ENCODE data around the gene STXBP4. TPM values are rescaled to one million over a fixed set of nuclear protein-coding genes. Genes with fewer than 3 reads are reported as not detected.

STXBP4 gene
- total RNA-seq, 2 experiments from 2014 or later, result 6.0 to 7.6 TPM

GRCh38 chr17:55098765-55099164 lies 130.2 kb downstream of the STXBP4 start:
- Mint-ChIP-seq H3K36me3 (peaks cover 33% of the 10 kb centered on the region), H3K9me3 (peaks cover 11% of the 10 kb centered on the region), H3K4me3 (no peak overlapping the region), H3K27me3 (no peaks in the 10 kb centered on the region), H3K4me1 (no peaks in the 10 kb centered on the region), H3K27ac (no peak overlapping the region)
- DNase-seq, result no peak

DNA sequence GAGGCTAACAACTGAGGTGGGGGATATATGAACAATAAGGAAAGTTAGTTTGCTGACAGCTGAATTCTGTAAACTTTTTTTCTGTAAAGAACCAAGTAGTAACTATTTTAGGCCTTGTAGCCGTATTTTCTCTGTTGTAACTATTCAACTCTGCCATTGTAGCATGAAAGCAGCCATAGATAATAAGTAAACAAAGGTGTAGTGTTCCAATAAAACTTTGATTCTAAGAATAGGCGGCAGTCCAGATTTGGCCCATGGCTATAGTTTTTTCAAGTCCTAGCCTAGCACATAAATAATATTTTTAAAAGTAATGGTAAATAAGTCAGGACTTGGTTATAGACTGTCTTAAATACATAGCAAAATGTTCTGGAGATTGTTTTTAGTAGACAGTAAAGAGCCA lies 142.0 kb downstream of the STXBP4 start:
- Mint-ChIP-seq H3K4me1 (no peaks in the 10 kb centered on the region), H3K4me3 (no peak overlapping the region), H3K9me3 (peaks cover 12% of the 10 kb centered on the region), H3K36me3 (peaks cover 28% of the 10 kb centered on the region), H3K27ac (no peak overlapping the region), H3K27me3 (no peaks in the 10 kb centered on the region)
- no peak for DNase-seq

DNA sequence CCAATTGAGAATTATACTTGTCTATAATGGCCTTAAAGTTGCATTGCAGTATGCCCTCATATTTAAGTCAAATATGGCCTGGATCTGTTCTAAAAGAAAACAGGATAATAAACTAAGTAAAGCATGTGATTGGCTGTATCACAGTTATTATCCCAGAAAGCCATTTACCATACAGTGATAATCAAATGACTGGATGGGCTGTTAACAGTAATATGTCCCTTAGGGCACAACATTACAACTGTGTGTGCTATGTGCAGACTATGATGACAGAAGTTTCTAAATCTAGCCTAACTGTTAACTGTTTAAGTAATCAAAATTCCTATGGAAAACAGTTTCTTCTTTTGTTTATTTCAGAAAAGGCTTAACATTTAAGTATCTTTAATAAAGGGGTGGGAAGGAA lies 145.7 kb downstream of the STXBP4 start:
- no peak for DNase-seq
- Mint-ChIP-seq H3K4me1 (no peaks in the 10 kb centered on the region), H3K4me3 (no peak overlapping the region), H3K9me3 (no peaks in the 10 kb centered on the region), H3K36me3 (peaks cover 7% of the 10 kb centered on the region), H3K27ac (no peak overlapping the region), H3K27me3 (no peaks in the 10 kb centered on the region)

DNA sequence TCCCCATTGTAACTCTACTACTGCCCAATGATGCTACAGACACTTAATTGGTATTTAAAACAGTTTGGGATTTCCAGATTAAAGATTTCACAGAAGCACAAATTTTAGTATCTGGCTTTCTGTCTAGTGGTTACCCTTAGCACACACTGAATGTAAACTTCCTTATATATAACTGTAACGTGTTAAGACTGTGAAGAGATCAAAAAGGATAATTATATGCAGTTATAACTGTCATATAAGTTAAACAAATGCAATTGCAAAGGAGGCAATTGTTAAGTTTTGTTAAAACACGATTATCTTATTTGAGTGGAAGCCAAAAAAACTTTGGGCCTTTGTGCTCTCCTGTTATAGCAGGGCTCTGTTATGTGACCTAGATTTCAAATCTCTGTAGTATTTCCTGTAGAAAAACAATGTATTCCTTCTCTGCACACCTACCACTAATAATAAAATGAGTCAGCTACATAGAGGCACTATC lies 147.9 kb downstream of the STXBP4 start:
- no peak for DNase-seq
- Mint-ChIP-seq H3K36me3 (peaks cover 4% of the 10 kb centered on the region), H3K27me3 (no peaks in the 10 kb centered on the region), H3K9me3 (no peaks in the 10 kb centered on the region), H3K4me3 (no peak overlapping the region), H3K27ac (no peak overlapping the region), H3K4me1 (no peaks in the 10 kb centered on the region)

- no peaks in the 10 kb centered on the region for H3K27me3 Mint-ChIP-seq
- H3K4me1 Mint-ChIP-seq, result no peaks in the 10 kb centered on the region
- no peak overlapping the region for H3K4me3 Mint-ChIP-seq
- no peaks in the 10 kb centered on the region for H3K9me3 Mint-ChIP-seq
- H3K36me3 Mint-ChIP-seq, result peaks cover 2% of the 10 kb centered on the region
- no peak for DNase-seq
- no peak overlapping the region for H3K27ac Mint-ChIP-seq
Observed at GRCh38 chr17:55117164-55117563, 148.6 kb downstream of the STXBP4 start.

GRCh38 chr17:55120651-55121050 lies 152.1 kb downstream of the STXBP4 start:
- Mint-ChIP-seq H3K27ac (no peak overlapping the region), H3K27me3 (no peaks in the 10 kb centered on the region), H3K4me1 (no peaks in the 10 kb centered on the region), H3K36me3 (no peaks in the 10 kb centered on the region), H3K9me3 (no peaks in the 10 kb centered on the region), H3K4me3 (no peak overlapping the region)
- DNase-seq, result no peak

DNA sequence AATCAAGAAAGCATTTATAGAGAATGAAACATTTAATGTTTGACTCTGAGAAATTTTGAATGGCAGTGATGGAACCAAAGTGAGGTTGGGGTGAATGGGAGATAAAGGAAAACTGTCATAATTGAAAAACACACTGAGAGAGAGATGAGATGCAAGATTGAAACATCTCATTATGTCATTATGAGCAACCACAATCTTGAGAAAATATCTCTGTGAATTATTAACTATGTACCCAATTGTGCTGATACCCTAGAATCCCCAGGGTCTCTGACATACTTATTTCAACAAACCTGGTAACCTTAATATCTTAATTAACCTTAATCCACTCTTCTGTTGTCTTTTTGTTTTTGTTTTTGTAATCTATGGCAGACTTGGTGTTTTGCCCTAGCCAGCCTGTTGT lies 152.7 kb downstream of the STXBP4 start:
- no peaks in the 10 kb centered on the region for H3K4me1 Mint-ChIP-seq

DNA sequence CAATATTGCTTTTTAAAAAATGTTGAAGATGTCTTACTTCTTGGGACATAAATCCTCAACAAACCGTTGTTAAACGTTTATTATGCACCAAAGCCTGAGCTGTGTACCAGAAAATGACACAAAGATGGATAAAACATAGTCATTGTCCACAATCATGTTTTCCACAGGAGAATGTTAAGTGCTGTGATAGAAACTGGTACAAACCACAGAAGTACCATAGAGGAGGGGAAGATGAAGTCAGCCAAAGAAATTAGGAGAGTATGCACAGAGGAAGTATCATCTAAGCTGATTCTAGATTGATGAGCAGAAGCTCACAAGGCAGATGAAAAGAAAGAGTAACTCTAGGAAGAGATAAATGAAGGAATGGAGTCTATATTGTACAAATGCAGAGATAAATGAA lies 153.5 kb downstream of the STXBP4 start:
- Mint-ChIP-seq H3K36me3 (no peaks in the 10 kb centered on the region), H3K4me3 (no peak overlapping the region), H3K27ac (no peak overlapping the region), H3K9me3 (no peaks in the 10 kb centered on the region), H3K27me3 (no peaks in the 10 kb centered on the region), H3K4me1 (no peaks in the 10 kb centered on the region)
- DNase-seq, result no peak

More for the DNA sequence above, 152.7 kb downstream of the STXBP4 start:
- DNase-seq, result no peak
- Mint-ChIP-seq H3K27me3 (no peaks in the 10 kb centered on the region), H3K27ac (no peak overlapping the region), H3K36me3 (no peaks in the 10 kb centered on the region), H3K9me3 (no peaks in the 10 kb centered on the region), H3K4me3 (no peak overlapping the region)

DNA sequence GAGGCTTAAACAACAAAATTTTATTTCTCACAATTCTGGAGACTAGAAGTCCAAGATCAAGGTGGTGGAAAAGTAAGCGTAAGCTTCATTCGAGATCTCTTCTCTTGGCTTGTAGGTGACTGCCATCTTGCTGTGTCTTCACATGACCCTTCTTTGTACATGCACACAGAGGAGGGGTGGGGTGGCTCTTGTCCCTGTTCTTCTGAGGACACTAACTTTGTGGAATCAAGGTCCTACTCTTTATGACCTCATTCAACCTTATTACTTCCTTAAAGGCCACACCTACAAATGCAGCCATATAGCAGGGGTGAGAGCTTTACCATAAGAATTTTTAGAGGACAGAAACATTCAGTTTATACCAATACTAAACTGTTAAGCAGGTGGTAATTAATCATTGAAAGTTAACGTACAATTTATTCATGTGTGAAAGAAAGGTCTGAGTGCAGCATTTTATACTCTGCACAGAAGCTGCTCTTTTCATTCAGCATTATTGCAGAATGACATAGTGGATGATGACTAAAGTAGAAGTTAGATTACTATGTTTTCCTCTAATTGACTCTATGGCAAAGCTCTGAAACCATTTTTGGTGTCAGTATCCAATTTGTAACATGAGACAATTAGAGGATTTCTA lies 156.3 kb downstream of the STXBP4 start:
- no peak overlapping the region for H3K4me3 Mint-ChIP-seq
- no peak overlapping the region for H3K27ac Mint-ChIP-seq
- H3K27me3 Mint-ChIP-seq, result no peaks in the 10 kb centered on the region
- no peaks in the 10 kb centered on the region for H3K4me1 Mint-ChIP-seq
- no peak for DNase-seq
- H3K36me3 Mint-ChIP-seq, result no peaks in the 10 kb centered on the region
- H3K9me3 Mint-ChIP-seq, result no peaks in the 10 kb centered on the region

- H3K27ac Mint-ChIP-seq, result no peak overlapping the region
- no peaks in the 10 kb centered on the region for H3K4me1 Mint-ChIP-seq
- H3K4me3 Mint-ChIP-seq, result no peak overlapping the region
- no peak for DNase-seq
- no peaks in the 10 kb centered on the region for H3K36me3 Mint-ChIP-seq
- no peaks in the 10 kb centered on the region for H3K27me3 Mint-ChIP-seq
- no peaks in the 10 kb centered on the region for H3K9me3 Mint-ChIP-seq
Observed at GRCh38 chr17:55133583-55133982, 165.0 kb downstream of the STXBP4 start.

DNA sequence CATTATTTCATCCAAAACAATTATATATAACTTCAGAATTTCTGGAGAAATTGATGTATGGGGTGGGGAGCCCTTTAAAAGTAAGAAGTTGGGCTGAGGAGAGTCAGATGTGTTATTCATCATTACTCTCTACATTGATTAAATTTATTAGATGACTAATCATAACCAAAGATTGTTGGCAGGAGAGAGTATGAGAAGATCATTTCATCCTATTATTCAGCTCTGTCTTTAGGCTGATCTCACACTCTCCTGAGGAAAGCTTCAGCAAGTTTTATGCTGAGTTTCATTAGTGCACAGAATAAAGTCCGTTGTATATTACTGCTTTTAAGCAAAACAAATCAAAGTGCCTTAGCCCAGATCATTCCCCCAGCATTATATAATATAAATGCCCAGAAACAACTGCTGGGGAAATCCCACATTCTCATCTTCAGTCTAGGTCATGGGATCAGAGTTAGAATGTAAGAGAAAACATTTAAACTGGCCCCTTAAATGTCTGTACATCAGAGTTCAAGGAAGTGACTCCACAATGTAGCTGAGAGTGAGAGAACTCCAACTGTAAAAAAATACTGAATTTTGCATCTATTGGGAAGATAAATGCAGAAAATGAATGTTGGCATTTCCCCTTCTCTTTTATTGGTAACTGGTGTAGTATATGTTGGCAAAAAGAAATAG lies 166.1 kb downstream of the STXBP4 start:
- H3K4me1 Mint-ChIP-seq, result no peaks in the 10 kb centered on the region
- H3K4me3 Mint-ChIP-seq, result no peak overlapping the region
- H3K27me3 Mint-ChIP-seq, result no peaks in the 10 kb centered on the region
- H3K27ac Mint-ChIP-seq, result no peak overlapping the region
- no peaks in the 10 kb centered on the region for H3K9me3 Mint-ChIP-seq
- DNase-seq, result no peak
- H3K36me3 Mint-ChIP-seq, result no peaks in the 10 kb centered on the region

GRCh38 chr17:55140809-55141208 lies 172.2 kb downstream of the STXBP4 start:
- H3K27ac Mint-ChIP-seq, result no peak overlapping the region
- H3K36me3 Mint-ChIP-seq, result peaks cover 1% of the 10 kb centered on the region
- H3K4me3 Mint-ChIP-seq, result no peak overlapping the region
- no peaks in the 10 kb centered on the region for H3K27me3 Mint-ChIP-seq
- H3K9me3 Mint-ChIP-seq, result no peaks in the 10 kb centered on the region
- H3K4me1 Mint-ChIP-seq, result no peaks in the 10 kb centered on the region
- DNase-seq, result no peak

- no peak overlapping the region for H3K27ac Mint-ChIP-seq
- no peak for DNase-seq
- H3K36me3 Mint-ChIP-seq, result peaks cover 3% of the 10 kb centered on the region
- no peaks in the 10 kb centered on the region for H3K27me3 Mint-ChIP-seq
- H3K4me1 Mint-ChIP-seq, result no peaks in the 10 kb centered on the region
- H3K4me3 Mint-ChIP-seq, result no peak overlapping the region
- no peaks in the 10 kb centered on the region for H3K9me3 Mint-ChIP-seq
Observed at GRCh38 chr17:55144518-55144917, 176.0 kb downstream of the STXBP4 start.

GRCh38 chr17:55149485-55149884 lies 180.9 kb downstream of the STXBP4 start:
- Mint-ChIP-seq H3K4me3 (no peak overlapping the region), H3K4me1 (no peaks in the 10 kb centered on the region), H3K27ac (no peak overlapping the region), H3K36me3 (peaks cover 6% of the 10 kb centered on the region), H3K9me3 (no peaks in the 10 kb centered on the region), H3K27me3 (no peaks in the 10 kb centered on the region)
- DNase-seq, result no peak

- Mint-ChIP-seq H3K36me3 (peaks cover 6% of the 10 kb centered on the region), H3K4me1 (no peaks in the 10 kb centered on the region), H3K27ac (no peak overlapping the region), H3K27me3 (no peaks in the 10 kb centered on the region), H3K9me3 (no peaks in the 10 kb centered on the region), H3K4me3 (no peak overlapping the region)
- no peak for DNase-seq
Observed at GRCh38 chr17:55152236-55152635, 183.7 kb downstream of the STXBP4 start.

DNA sequence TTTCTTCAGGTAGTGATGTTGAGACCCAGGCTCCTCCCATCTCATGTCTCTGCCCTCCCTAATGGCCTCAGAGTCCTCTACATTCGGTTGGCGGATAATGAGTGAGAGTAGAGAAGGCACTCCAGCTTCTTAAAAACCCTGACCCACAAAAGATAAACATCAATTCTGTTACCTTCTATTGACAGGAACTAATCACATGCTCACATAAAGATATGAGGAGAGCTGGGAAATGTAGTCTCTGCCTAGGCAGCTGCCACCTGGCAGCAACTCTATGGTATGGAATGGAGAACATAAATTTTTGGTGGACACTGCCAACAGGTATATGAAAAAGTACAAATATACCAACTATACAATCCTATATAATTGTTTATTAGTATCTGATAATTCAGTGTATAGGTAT lies 185.5 kb downstream of the STXBP4 start:
- no peaks in the 10 kb centered on the region for H3K27me3 Mint-ChIP-seq
- H3K36me3 Mint-ChIP-seq, result peaks cover 6% of the 10 kb centered on the region
- H3K4me1 Mint-ChIP-seq, result no peaks in the 10 kb centered on the region
- H3K4me3 Mint-ChIP-seq, result no peak overlapping the region
- H3K27ac Mint-ChIP-seq, result no peak overlapping the region
- no peak for DNase-seq
- H3K9me3 Mint-ChIP-seq, result no peaks in the 10 kb centered on the region
